K562 (cell line): ENCODE data around the gene PIGL. TPM values are rescaled to one million over a fixed set of nuclear protein-coding genes. Genes with fewer than 3 reads are reported as not detected.

ENCODE experiments used
- CBFA2T2 ChIP-seq: fragments of 450-650 bp; conservative IDR thresholded peaks from 2 replicates; pipeline ENCODE4 v1.6.1; 2017; ENCODE audit warnings: mild to moderate bottlenecking
- HDAC6 ChIP-seq: IDR thresholded peaks from 2 replicates; pipeline ENCODE4 v1.6.1; 2012; ENCODE audit warnings: low read depth, mild to moderate bottlenecking, control low read depth, inconsistent platforms, low read length, moderate library complexity
- HMG20B ChIP-seq: fragments of 250-450 bp; sonication (Bioruptor Pico); IDR thresholded peaks from 2 replicates; pipeline ENCODE4 v1.5.0; 2021; ENCODE audit warnings: mild to moderate bottlenecking
- HMGXB4 ChIP-seq: sonication (generic); formaldehyde crosslinking; IDR thresholded peaks from 2 replicates; pipeline ENCODE4 v1.8.1; 2023; ENCODE audit warnings: mild to moderate bottlenecking, missing genetic modification reagents
- MEF2D ChIP-seq: conservative IDR thresholded peaks from 2 replicates; pipeline ENCODE4 v1.6.1; 2016; ENCODE audit warnings: low read depth, missing genetic modification characterization, missing compliant biosample characterization
- MXD1 ChIP-seq: fragments of 250-450 bp; sonication (Bioruptor Pico); IDR thresholded peaks from 2 replicates; pipeline ENCODE4 v1.8.0; 2021; ENCODE audit warnings: borderline replicate concordance, mild to moderate bottlenecking, moderate library complexity; ENCODE audit not compliant: poor library complexity, severe bottlenecking
- MYNN ChIP-seq, 2 experiments: sonication (generic); formaldehyde crosslinking in 1 of 2; IDR thresholded peaks; 2 replicates each; pipeline versions ENCODE4 v1.5.0 to v1.6.1; 2016 to 2020; ENCODE audit warnings: antibody characterized with exemption in 1 of 2, missing genetic modification reagents in 1 of 2
- RBM14 ChIP-seq: fragments of 200-400 bp; formaldehyde crosslinking; IDR thresholded peaks from 2 replicates; pipeline ENCODE4 v1.6.1; 2018; ENCODE audit warnings: low read depth, mild to moderate bottlenecking, low read length, moderate library complexity, borderline replicate concordance; ENCODE audit not compliant: insufficient read depth
- RFX1 ChIP-seq: fragments of 450-650 bp; IDR thresholded peaks from 2 replicates; pipeline ENCODE4 v1.6.1; 2016; ENCODE audit warnings: mild to moderate bottlenecking, moderate library complexity
- SRSF3 ChIP-seq: fragments of 200-400 bp; formaldehyde crosslinking; IDR thresholded peaks from 2 replicates; pipeline ENCODE4 v1.6.1; 2016; ENCODE audit warnings: mild to moderate bottlenecking, low read length, moderate library complexity; ENCODE audit not compliant: insufficient read depth
- ZBTB11 ChIP-seq, 3 experiments: fragments of 200-800 bp in 1 of 3; fragments of 250-450 bp in 1 of 3; fragments of 450-650 bp in 1 of 3; sonication (Bioruptor Pico) in 1 of 3; sonication (Bioruptor generic) in 1 of 3; formaldehyde crosslinking in 1 of 3; IDR thresholded peaks; 2 replicates each; pipeline versions ENCODE4 v1.6.1 to v1.8.0; 2016 to 2022; ENCODE audit warnings: mild to moderate bottlenecking in 2 of 3, missing genetic modification characterization in 2 of 3, missing compliant biosample characterization in 1 of 3, moderate library complexity in 1 of 3
- ZKSCAN3 ChIP-seq: fragments of 250-450 bp; sonication (Bioruptor Pico); IDR thresholded peaks from 2 replicates; pipeline ENCODE4 v1.4.0; 2020
- ZNF324 ChIP-seq: fragments of 250-450 bp; sonication (Bioruptor Pico); IDR thresholded peaks from 2 replicates; pipeline ENCODE4 v1.4.0; 2020; ENCODE audit warnings: mild to moderate bottlenecking
- polyA plus RNA-seq, 8 experiments: library from polyadenylated mRNA; depleted of rRNA in 4 of 8; stranded (reverse) in 5 of 8; unstranded in 3 of 8; fragments of >200 nt; fragmentation: Nextera tagmentation in 2 of 8; fragmentation: Illumina TruSeq in 1 of 8; extraction: Ambion mirVana in 2 of 8; extraction: Trizol in 1 of 8; gene quantifications; 2 replicates each; pipeline versions ENCODE4 v1.2.1 to v1.2.3, GENCODE V29; 2011 to 2014; ENCODE audit warnings: inconsistent platforms in 1 of 8, missing spikeins in 1 of 8
- total RNA-seq, 7 experiments: library from RNA; depleted of rRNA in 6 of 7; stranded (reverse); fragments of >200 nt in 6 of 7; fragmentation: Illumina TruSeq in 2 of 7; extraction: Trizol in 2 of 7; gene quantifications; 2 replicates each; pipeline versions ENCODE4 v1.2.1 to v1.2.3, GENCODE V29; 2011 to 2021; ENCODE audit warnings: low replicate concordance in 1 of 7

The PIGL gene
- total and polyA plus RNA-seq, 9 of the 15 experiments (the other 6 are each of a cell fraction or from before 2014, with no cell fraction given), result 19.9 to 55.3 (median 29.6) TPM

GRCh38 chr17:16215273-16215964, 1.6 kb upstream of the PIGL start, which contains the start of gene NCOR1 (continued):
- TF ChIP-seq SRSF3 (no peak), MXD1 (CRISPR knock-in tag) (no peak), MYNN (IDR thresholded peaks at IDR 0.05) (no peak), MYNN (CRISPR knock-in tag; IDR thresholded peaks at IDR 0.05) (no peak), HDAC6 (no peak), MEF2D (tag) (no peak), ZNF324 (CRISPR knock-in tag) (no peak), HMG20B (CRISPR knock-in tag) (no peak), CBFA2T2 (no peak), RFX1 (no peak), HMGXB4 (CRISPR knock-in tag) (no peak), RBM14 (no peak), ZBTB11 (CRISPR knock-in tag; IDR thresholded peaks at IDR 0.05) (peak; percentile 29 to 89 (median 44); a peak in 4 of 6 replicates), ZKSCAN3 (CRISPR knock-in tag) (no peak)
